WTC11 (cell line): ENCODE data around the gene PKIG. TPM values are rescaled to one million over a fixed set of nuclear protein-coding genes. Genes with fewer than 3 reads are reported as not detected.

Experiments used
- ATAC-seq: fragments of 200-7000 bp; cut with Tn5 transposase; 2 replicates; pipeline ENCODE4 v1.10.0; 2021; ENCODE audit warnings: mild to moderate bottlenecking, moderate library complexity
- CTCF ChIA-PET: fragments of 300-600 bp; sonication (Branson Sonifier 250); formaldehyde crosslinking; loops from one replicate; lab custom pipeline; 2021; ENCODE audit warnings: antibody characterized with exemption; lab: Charles Lee
- POLR2A ChIA-PET: fragments of 350-600 bp; sonication (Branson Sonifier 250); formaldehyde crosslinking; loops from one replicate; lab custom pipeline; 2021; ENCODE audit warnings: antibody characterized with exemption; lab: Charles Lee
- DNase-seq: peaks from one replicate; pipeline ENCODE4 v3.0.0; 2021; ENCODE audit warnings: low spot score
- H3K27ac Mint-ChIP-seq: 2 replicates; pipeline ENCODE4 v1.8.0; 2021; ENCODE audit warnings: mixed read lengths
- H3K27me3 Mint-ChIP-seq: 2 replicates; pipeline ENCODE4 v1.8.0; 2021; ENCODE audit warnings: low read depth, mild to moderate bottlenecking, moderate library complexity, mixed read lengths
- H3K36me3 Mint-ChIP-seq: 2 replicates; pipeline ENCODE4 v1.8.0; 2021; ENCODE audit warnings: mixed read lengths
- H3K4me1 Mint-ChIP-seq: 2 replicates; pipeline ENCODE4 v1.8.0; 2022; ENCODE audit warnings: mixed read lengths
- H3K4me3 Mint-ChIP-seq: 2 replicates; pipeline ENCODE4 v1.8.0; 2021; ENCODE audit warnings: mild to moderate bottlenecking, moderate library complexity, mixed read lengths
- H3K9me3 Mint-ChIP-seq: 2 replicates; pipeline ENCODE4 v1.8.0; 2021; ENCODE audit warnings: mixed read lengths
- ATF1 ChIP-seq: sonication (generic); formaldehyde crosslinking; IDR thresholded peaks from 2 replicates; pipeline ENCODE4 v1.8.1; 2023; ENCODE audit warnings: mild to moderate bottlenecking, moderate library complexity, missing genetic modification reagents
- ATF2 ChIP-seq: sonication (generic); formaldehyde crosslinking; IDR thresholded peaks from 2 replicates; pipeline ENCODE4 v1.8.1; 2022; ENCODE audit warnings: low read depth, missing genetic modification reagents, borderline replicate concordance
- CBFB ChIP-seq: sonication (generic); formaldehyde crosslinking; IDR thresholded peaks from 2 replicates; pipeline ENCODE4 v1.8.1; 2022; ENCODE audit warnings: mild to moderate bottlenecking, low read depth, missing genetic modification reagents
- ELF4 ChIP-seq: sonication (generic); formaldehyde crosslinking; IDR thresholded peaks from 2 replicates; pipeline ENCODE4 v1.8.1; 2022; ENCODE audit warnings: low read depth, mild to moderate bottlenecking, moderate library complexity, missing genetic modification reagents
- GTF2I ChIP-seq: fragments of 250-450 bp; sonication (Bioruptor Pico); conservative IDR thresholded peaks from 2 replicates; pipeline ENCODE4 v1.4.0; 2021; ENCODE audit warnings: mild to moderate bottlenecking
- NFE2L1 ChIP-seq: sonication (generic); formaldehyde crosslinking; IDR thresholded peaks from 2 replicates; pipeline ENCODE4 v1.8.1; 2023; ENCODE audit warnings: missing genetic modification reagents
- RELA ChIP-seq: sonication (generic); formaldehyde crosslinking; IDR thresholded peaks from 2 replicates; pipeline ENCODE4 v1.8.1; 2022; ENCODE audit warnings: missing genetic modification reagents, mild to moderate bottlenecking, borderline replicate concordance
- SOX15 ChIP-seq: fragments of 250-450 bp; sonication (Bioruptor Pico); IDR thresholded peaks from 2 replicates; pipeline ENCODE4 v1.9.0; 2021; ENCODE audit warnings: mild to moderate bottlenecking
- USF2 ChIP-seq: sonication (generic); formaldehyde crosslinking; IDR thresholded peaks from 2 replicates; pipeline ENCODE4 v1.8.1; 2023; ENCODE audit warnings: mild to moderate bottlenecking, missing genetic modification reagents, moderate library complexity
- ZNF263 ChIP-seq: sonication (generic); formaldehyde crosslinking; IDR thresholded peaks from 2 replicates; pipeline ENCODE4 v1.8.1; 2022; ENCODE audit warnings: low read depth, mild to moderate bottlenecking, moderate library complexity, missing genetic modification reagents
- ZNF396 ChIP-seq: fragments of 250-450 bp; sonication (Bioruptor Pico); IDR thresholded peaks from 2 replicates; pipeline ENCODE4 v1.8.0; 2021; ENCODE audit warnings: mild to moderate bottlenecking, moderate library complexity, borderline replicate concordance
- ZNF416 ChIP-seq: fragments of 250-450 bp; sonication (Bioruptor Pico); IDR thresholded peaks from 2 replicates; pipeline ENCODE4 v1.9.0; 2021; ENCODE audit warnings: mild to moderate bottlenecking, inconsistent platforms
- ZNF423 ChIP-seq: fragments of 250-450 bp; sonication (Bioruptor Pico); IDR thresholded peaks from 2 replicates; pipeline ENCODE4 v2.1.2; 2022; ENCODE audit warnings: mild to moderate bottlenecking, moderate library complexity
- ZNF532 ChIP-seq: fragments of 250-450 bp; sonication (Bioruptor Pico); IDR thresholded peaks from 2 replicates; pipeline ENCODE4 v1.9.0; 2021; ENCODE audit warnings: mild to moderate bottlenecking, borderline replicate concordance
- ZNF671 ChIP-seq: fragments of 250-450 bp; sonication (Bioruptor Pico); IDR thresholded peaks from 2 replicates; pipeline ENCODE4 v1.8.0; 2021; ENCODE audit warnings: mild to moderate bottlenecking
- total RNA-seq: library from RNA; stranded (reverse); gene quantifications from 3 replicates; pipeline ENCODE4 v1.2.3, GENCODE V29; 2021
- TF ChIP-seq, protein P1 (sequence below): sonication (generic); formaldehyde crosslinking; IDR thresholded peaks from 2 replicates; pipeline ENCODE4 v1.8.1; 2023; ENCODE audit warnings: mild to moderate bottlenecking, missing genetic modification reagents, moderate library complexity
- TF ChIP-seq, protein P2 (sequence below): fragments of 200-600 bp; IDR thresholded peaks from 2 replicates; pipeline ENCODE4 v1.8.0; 2022; ENCODE audit warnings: antibody characterized with exemption

PKIG gene
- total RNA-seq, 1 experiment from 2014 or later: 22.7 TPM

DNA sequence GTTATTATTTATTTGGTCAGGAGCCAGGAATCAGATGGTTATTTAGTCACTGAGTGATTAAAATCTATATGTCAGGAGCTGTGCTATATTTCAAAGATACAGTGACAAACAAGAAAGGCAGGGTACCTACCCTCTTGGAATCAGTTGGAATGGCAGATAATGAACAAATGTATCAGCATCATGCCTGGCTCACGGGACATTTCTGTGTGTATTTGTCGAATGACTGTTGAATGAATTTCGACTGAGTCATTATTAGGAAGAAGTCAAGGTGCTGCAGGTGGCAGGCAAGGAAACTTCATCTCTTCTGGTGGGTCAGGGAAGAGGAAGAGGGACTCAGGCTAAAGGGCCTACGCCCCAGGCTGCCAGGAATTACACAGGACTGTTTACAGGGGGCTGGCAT lies 13.6 kb downstream of the PKIG start (continued):
- TF ChIP-seq ZNF263 (CRISPR knock-in tag) (no peak), ATF1 (no peak), ZNF416 (CRISPR knock-in tag) (no peak), CBFB (no peak), ZNF671 (no peak), ZNF423 (CRISPR knock-in tag) (no peak), ATF2 (CRISPR knock-in tag) (no peak)

DNA sequence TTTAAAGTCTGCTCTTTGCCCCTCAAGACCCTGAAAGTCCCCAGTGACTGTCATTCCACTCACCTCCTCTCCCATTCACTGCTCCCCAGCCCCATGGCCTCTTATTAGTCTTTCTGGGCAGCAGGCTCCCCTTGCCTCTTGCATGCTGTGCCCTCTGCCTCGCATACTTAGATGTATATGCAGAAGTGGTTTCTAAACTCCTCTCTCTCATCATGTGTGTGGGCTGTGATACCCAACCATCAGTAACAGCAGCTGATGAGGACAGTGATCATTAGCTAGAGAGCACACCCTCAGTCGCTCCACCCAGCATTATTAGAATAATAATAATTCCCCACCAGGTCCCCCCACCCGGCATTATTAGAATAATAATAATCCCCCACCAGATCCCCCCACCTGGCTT lies 14.5 kb downstream of the PKIG start:
- no peak for ATAC-seq
- peaks cover 34% of the 10 kb centered on the region for H3K4me1 Mint-ChIP-seq

More for the DNA sequence above, 14.5 kb downstream of the PKIG start:
- no peak for DNase-seq
- no peak for TF ChIP-seq ATF2 (CRISPR knock-in tag)
- TF ChIP-seq ZNF532 (CRISPR knock-in tag): no peak
- TF ChIP-seq, protein P1, sequence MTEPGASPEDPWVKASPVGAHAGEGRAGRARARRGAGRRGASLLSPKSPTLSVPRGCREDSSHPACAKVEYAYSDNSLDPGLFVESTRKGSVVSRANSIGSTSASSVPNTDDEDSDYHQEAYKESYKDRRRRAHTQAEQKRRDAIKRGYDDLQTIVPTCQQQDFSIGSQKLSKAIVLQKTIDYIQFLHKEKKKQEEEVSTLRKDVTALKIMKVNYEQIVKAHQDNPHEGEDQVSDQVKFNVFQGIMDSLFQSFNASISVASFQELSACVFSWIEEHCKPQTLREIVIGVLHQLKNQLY (CRISPR knock-in tag): no peak
- TF ChIP-seq, protein P2, sequence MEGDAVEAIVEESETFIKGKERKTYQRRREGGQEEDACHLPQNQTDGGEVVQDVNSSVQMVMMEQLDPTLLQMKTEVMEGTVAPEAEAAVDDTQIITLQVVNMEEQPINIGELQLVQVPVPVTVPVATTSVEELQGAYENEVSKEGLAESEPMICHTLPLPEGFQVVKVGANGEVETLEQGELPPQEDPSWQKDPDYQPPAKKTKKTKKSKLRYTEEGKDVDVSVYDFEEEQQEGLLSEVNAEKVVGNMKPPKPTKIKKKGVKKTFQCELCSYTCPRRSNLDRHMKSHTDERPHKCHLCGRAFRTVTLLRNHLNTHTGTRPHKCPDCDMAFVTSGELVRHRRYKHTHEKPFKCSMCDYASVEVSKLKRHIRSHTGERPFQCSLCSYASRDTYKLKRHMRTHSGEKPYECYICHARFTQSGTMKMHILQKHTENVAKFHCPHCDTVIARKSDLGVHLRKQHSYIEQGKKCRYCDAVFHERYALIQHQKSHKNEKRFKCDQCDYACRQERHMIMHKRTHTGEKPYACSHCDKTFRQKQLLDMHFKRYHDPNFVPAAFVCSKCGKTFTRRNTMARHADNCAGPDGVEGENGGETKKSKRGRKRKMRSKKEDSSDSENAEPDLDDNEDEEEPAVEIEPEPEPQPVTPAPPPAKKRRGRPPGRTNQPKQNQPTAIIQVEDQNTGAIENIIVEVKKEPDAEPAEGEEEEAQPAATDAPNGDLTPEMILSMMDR: no peak
- no peak for TF ChIP-seq ELF4 (CRISPR knock-in tag)
- TF ChIP-seq RELA: no peak
- no peak for TF ChIP-seq ZNF671
- TF ChIP-seq ZNF396 (CRISPR knock-in tag): no peak
- no peak for TF ChIP-seq NFE2L1 (CRISPR knock-in tag)
- no peak for TF ChIP-seq USF2 (CRISPR knock-in tag)
- no peak for TF ChIP-seq GTF2I (CRISPR knock-in tag)
- TF ChIP-seq SOX15 (CRISPR knock-in tag): no peak
- POLR2A ChIA-PET: no interaction called here
- Mint-ChIP-seq H3K4me3 (no peak overlapping the region), H3K27ac (no peak overlapping the region), H3K36me3 (no peaks in the 10 kb centered on the region), H3K9me3 (no peaks in the 10 kb centered on the region), H3K27me3 (no peaks in the 10 kb centered on the region)
- CTCF ChIA-PET: interaction anchor here (0.6 to 3.3 kb wide), 6 partner anchors 12 to 227 kb away, joined by 4 to 15 read pairs (median 7); no protein-coding TSS in a partner anchor
